GM18867 (cell line): ENCODE results near the gene CA5A.
"Not testable (repeated sequence)": the region's sequence is repeated elsewhere in the genome, so short reads cannot be mapped to it uniquely, and the experiment has no call there.

ENCODE experiments used
- ATAC-seq: cut with Tn5 transposase; IDR thresholded peaks from one replicate; pipeline ENCODE4 v1.9.1; 2021; ENCODE audit warnings: mild to moderate bottlenecking, moderate library complexity; ENCODE audit not compliant: unreplicated experiment

The CA5A gene

GRCh38 chr16:87949071-87949744, 12.9 kb upstream of the CA5A start:
- no peak for ATAC-seq

- no peak for ATAC-seq
Observed at GRCh38 chr16:87948735-87949070, 12.4 kb upstream of the CA5A start.

GRCh38 chr16:87948119-87948545, 11.8 kb upstream of the CA5A start:
- ATAC-seq = no peak

GRCh38 chr16:87947356-87948118, 11.2 kb upstream of the CA5A start:
- ATAC-seq = no peak

GRCh38 chr16:87946596-87947347, 10.4 kb upstream of the CA5A start:
- ATAC-seq = no peak

- no peak for ATAC-seq
Observed at GRCh38 chr16:87945351-87946042, 9.2 kb upstream of the CA5A start.

- ATAC-seq = no peak
Observed at GRCh38 chr16:87942680-87943079, 6.4 kb upstream of the CA5A start.

- ATAC-seq = no peak
Observed at GRCh38 chr16:87939562-87940423, 3.5 kb upstream of the CA5A start.

GRCh38 chr16:87938412-87938949, 2.2 kb upstream of the CA5A start:
- no peak for ATAC-seq

- ATAC-seq = not testable (repeated sequence)
Observed at GRCh38 chr16:87937231-87937542, 858 bp upstream of the CA5A start.

- ATAC-seq = not testable (repeated sequence)
Observed at GRCh38 chr16:87936016-87936374, 334 bp downstream of the CA5A start.

GRCh38 chr16:87934752-87935425, 1.4 kb downstream of the CA5A start:
- ATAC-seq = not testable (repeated sequence)

- no peak for ATAC-seq
Observed at GRCh38 chr16:87933140-87933495, 3.2 kb downstream of the CA5A start.

- ATAC-seq = not testable (repeated sequence)
Observed at GRCh38 chr16:87932475-87933139, 3.7 kb downstream of the CA5A start.

GRCh38 chr16:87931504-87931903, 4.8 kb downstream of the CA5A start:
- ATAC-seq = no peak

GRCh38 chr16:87930456-87930855, 5.9 kb downstream of the CA5A start:
- no peak for ATAC-seq

- ATAC-seq = no peak
Observed at GRCh38 chr16:87929986-87930385, 6.3 kb downstream of the CA5A start.

GRCh38 chr16:87927195-87927562, 9.2 kb downstream of the CA5A start:
- no peak for ATAC-seq
